ENCODE measurements around the gene CACNA1A.

CACNA1A gene

DNA sequence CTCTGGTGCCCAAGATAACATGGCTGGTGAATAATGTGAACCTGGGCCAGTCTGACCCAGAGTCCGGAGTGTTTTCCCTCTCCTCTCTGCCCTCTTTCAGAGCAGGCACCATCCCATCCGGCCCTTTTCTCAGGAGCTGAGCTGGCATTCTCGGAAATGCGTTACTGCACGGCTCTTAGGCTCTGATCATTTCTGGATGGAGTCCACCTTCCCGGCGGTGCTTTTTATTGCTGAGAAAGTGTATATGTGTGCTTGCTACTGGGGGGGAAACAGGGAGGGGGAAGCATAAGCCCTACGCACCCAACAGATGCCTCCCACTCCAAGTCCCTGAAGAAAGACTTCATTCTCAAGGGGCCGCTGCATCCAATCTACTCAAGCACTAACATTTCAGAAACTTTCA is 6.6 kb downstream of the CACNA1A start:
- H3K4me3 ChIP-seq: no peak overlapping the region

DNA sequence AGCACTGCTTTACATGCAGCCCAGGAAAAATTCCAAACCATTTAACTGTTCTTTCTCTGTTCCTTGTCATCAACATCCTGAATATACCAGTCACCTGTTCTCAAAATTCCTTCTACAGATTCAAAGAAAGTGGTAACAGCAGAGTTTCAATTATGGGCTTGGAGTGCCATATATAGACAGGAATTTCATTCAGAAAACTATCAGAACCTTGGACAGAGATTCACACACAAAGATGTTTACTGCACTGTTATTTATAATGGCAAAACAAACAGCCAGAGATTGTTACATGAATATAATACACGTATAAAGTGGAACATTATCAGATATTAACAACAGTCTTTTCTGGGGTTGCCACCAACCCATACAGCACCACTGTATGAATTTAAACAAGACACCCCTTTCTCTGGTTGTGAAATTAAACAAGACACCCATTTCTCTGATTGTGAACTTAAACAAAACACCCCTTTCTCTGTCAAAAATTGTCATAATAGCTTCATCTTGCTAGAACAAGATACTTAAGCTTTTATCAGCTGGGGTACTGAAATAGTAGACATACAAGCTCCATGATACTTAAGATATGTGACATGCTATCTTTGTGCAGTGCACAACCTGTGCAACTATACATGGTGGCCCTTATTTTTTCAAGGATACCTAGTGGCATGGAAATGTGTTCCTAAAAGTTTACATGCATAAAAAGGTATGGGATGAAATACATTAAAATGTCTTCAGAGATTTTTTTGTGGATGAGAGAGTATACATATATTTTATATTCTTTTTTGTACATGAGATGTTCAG is 12.6 kb downstream of the CACNA1A start:
- Histone ChIP-seq H3K27ac (no peak overlapping the region), H3K4me3 (no peak overlapping the region)

More for the DNA sequence above, 6.6 kb downstream of the CACNA1A start:
- no peak overlapping the region for H3K27ac ChIP-seq

DNA sequence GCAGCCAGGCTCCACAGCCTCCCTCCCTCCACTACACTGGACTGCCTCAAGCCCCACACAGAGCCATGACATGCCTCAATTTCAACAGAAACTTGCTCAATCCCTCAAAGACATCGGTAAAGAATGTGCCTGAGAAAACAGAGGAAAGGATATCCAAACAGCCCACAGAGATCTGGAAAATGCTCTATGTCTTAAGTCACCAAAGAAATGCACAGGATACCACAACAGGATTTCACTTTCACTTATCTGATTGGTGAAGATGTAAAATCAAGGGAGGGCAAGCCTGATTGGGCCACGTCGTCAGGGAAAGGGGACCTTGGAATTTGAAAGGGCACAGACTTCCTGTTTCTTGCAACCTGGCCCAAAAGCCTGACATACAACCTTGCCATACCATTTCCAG is 14.2 kb downstream of the CACNA1A start:
- Histone ChIP-seq H3K4me3 (no peak overlapping the region), H3K27ac (no peak overlapping the region)

DNA sequence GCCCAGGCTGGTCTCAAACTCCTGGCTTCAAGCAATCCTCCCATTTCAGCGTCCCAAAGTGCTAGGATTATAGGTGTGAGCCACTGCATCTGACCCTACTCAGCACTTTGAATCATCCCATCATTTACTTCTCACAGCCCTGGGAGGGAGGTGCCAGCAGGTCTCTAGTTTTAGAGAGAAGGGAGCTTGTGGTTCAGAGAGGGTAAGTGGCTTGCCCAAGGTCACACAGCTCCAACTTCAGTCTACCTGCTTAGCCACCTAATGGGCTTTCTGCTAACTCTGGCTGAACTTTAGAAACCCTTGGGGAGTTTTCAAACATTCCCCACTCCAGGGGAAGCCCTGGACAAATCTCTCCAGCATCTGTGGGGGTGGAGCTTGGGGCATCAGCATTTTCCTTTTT is 18.3 kb downstream of the CACNA1A start:
- no peak overlapping the region for H3K27ac ChIP-seq

DNA sequence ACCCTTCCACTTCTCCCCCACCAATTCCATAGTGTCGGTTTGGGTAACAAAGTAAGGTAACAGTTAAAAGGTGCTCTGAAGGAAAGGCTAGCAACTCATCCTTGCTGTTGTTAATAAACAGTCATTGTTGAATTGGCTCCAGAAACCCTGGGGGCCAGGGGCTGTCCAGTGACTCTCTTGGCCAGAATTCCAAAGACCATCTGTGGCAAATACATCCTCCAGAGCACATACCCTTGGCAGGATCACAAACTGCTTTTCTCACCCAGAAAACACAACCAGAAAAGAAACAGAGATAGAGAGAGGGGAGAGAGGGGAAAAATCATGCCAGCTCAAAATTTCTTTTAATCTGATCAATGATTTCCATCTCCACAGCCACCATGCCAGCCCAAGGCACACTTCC is 22.1 kb downstream of the CACNA1A start:
- no peak overlapping the region for H3K27ac ChIP-seq
- H3K4me3 ChIP-seq: no peak overlapping the region

More for the DNA sequence above, 18.3 kb downstream of the CACNA1A start:
- no peak overlapping the region for H3K4me3 ChIP-seq

DNA sequence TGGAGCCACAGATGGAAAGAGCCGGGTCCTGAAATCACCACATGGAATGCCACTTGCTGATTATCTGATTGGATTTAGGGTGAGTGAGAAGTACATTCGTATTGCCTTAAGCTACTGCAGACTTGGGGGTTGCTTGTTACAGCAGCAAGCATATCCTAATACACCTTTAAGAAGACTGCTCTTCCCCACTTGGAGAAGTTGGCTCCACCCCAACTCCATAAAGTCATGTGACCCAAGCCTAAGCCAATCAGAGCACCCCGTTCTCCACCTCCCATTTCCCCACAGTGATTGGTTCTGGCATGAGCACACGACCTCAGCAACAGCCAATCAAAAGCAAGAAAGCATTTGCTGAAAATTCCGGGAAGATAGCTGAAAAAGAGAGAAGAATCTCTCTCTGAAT is 23.1 kb downstream of the CACNA1A start:
- Histone ChIP-seq H3K27ac (no peak overlapping the region), H3K4me3 (no peak overlapping the region)

DNA sequence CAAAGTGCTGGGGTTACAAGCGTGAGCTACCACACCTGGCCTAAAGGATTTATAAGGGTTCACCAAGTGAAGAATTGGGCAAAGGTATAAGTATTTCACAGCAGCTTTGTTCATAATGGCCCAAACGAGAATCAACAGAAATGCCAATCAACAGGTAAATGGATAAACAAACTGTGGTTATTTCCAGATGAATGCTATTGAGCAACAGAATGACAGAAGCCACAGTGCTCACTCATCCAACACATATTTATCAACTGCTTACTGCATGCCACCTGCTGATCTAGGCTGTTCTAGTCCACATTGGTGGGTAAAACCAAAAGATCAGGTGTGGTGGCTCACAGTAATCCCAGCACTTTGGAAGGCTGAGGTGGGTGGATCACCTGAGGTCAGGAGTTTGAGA is 27.7 kb downstream of the CACNA1A start:
- Histone ChIP-seq H3K4me3 (no peak overlapping the region), H3K27ac (no peak overlapping the region)

DNA sequence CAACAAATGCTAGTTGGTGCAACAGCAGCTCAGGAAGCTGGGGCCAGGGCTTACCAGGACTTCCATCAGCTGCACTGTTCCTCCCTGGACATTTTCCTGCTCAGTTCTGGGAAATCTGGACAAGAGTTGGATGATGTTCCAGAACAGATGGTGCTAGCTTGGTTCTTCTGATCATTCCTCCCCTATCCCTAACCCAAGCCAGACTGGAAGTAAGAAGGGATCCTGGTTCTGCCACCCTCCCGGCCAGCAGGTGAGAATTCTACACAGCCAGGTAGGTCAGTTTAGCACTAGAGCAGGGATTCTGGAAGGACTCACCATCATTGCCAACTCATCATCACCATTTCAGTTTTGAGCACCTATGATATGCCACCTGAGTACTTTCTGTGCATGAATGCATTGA is 30.2 kb downstream of the CACNA1A start:
- Histone ChIP-seq H3K27ac (no peak overlapping the region), H3K4me3 (no peak overlapping the region)

DNA sequence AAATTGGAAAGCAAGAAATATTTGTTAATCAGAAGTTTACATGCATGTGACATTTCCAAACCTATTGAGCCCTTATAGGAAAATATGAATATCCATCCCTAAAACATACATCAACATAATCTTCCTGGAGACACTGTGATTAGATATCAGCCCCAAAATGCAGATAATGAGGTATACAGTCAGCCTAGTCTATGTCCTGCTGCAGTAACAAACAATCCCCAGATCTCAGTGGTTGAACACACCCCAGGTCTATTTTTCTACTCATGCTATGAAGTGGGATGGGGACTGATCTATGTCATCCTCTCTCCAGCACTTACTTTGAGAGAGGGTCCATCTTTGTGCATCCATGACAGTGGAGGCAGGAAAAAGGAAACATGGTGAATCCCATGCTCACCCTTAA is 31.2 kb downstream of the CACNA1A start:
- Histone ChIP-seq H3K27ac (no peak overlapping the region), H3K4me3 (no peak overlapping the region)

DNA sequence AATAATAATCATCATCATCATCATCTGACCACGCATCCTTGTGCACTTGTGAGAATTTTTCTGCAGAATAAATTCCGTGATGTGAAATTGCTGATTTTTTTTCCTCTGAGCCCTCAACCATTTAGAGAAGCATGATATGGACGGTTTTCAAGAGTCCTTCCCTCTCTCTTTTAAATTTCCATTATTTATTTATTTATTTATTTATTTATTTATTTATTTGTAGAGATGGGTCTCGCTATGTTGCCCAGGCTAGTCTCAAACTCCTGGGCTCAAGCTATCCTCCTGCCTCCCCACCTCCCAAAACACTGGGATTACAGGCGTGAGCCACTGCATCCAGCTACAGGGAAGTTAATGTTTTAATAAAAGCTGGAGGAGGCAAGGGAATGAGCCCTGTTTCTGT is 39.6 kb downstream of the CACNA1A start:
- no peak overlapping the region for H3K4me3 ChIP-seq
- no peak overlapping the region for H3K27ac ChIP-seq

DNA sequence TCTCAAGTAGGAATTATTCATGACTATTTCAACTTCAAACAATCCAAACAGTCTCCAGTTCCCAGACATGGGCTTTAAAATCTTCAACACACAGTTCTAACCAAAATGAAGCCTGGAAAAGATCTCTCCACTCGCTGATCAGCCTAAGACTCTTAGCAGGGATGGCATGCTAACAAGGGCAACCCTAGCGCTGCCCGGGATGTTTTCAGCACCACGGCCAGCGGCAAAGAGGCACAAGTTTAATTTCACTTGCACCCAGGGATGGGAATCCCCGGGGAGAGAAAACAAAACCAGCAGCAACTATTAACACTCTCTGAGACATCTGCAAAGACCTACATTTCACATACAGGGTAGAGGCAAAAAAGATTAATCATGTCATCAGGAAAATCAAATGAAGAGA is 43.0 kb downstream of the CACNA1A start:
- no peak overlapping the region for H3K27ac ChIP-seq
- no peak overlapping the region for H3K4me3 ChIP-seq

DNA sequence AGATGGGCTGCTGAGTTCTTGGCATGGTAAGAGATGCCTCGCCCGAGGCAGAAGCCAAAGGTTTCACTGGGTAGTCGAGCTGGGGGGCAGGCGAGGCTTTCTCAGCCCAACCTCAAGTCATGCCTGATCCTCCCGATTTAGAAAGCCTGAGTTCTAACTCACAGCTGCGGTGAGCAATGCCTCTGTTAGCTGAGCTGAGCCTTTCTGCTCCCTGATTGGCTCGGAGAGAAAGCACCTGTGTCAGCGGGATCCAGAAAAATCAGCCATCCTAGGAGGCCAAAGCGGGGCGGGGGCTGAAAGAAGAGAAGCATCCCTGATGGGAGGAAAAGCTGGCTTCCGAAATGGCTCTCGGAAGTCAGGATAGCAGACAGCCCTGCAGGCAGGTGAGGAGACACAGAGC is 44.7 kb downstream of the CACNA1A start:
- H3K4me3 ChIP-seq: no peak overlapping the region

DNA sequence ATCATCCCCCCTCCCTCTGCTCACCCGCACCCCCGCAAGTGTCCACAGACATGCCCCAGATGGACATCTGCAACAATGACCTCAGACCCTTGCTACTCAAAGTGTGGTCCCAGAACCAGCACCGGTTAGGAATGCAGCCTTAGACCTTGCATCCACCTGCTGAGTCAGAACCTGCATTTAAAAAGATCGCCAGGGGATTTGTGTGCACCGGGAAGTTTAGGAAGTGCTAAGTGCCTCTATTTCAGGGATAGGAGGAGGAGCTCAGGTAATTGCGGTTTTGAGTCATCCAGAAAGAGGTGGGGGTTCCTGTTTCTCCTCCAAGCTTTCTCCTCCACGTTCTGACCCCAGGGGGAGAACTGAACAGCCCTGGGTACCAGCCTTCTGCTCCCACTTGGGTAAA is 46.2 kb downstream of the CACNA1A start:
- H3K27ac ChIP-seq: no peak overlapping the region

More for the DNA sequence above, 44.7 kb downstream of the CACNA1A start:
- no peak overlapping the region for H3K27ac ChIP-seq

DNA sequence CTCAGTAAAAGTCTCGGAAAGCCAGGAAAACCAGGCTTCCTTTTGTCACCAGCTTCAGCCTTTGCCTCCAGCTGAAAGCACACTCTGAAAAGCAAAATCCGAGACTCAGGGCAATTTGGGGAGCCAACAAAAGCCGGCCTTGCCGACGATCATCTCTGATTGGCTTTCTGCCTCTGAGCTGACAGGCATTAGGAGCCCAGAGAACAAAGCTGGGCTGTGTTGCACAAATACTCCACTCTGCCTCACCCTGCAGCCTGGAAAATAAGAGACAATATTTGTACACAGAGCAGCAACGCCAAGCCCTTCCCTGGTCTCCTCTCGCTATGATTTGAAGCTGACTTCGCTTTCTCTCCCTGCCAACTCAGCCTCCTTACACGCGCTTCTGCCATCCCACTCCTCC is 46.9 kb downstream of the CACNA1A start:
- Histone ChIP-seq H3K27ac (no peak overlapping the region), H3K4me3 (no peak overlapping the region)

More for the DNA sequence above, 46.2 kb downstream of the CACNA1A start:
- H3K4me3 ChIP-seq: no peak overlapping the region

DNA sequence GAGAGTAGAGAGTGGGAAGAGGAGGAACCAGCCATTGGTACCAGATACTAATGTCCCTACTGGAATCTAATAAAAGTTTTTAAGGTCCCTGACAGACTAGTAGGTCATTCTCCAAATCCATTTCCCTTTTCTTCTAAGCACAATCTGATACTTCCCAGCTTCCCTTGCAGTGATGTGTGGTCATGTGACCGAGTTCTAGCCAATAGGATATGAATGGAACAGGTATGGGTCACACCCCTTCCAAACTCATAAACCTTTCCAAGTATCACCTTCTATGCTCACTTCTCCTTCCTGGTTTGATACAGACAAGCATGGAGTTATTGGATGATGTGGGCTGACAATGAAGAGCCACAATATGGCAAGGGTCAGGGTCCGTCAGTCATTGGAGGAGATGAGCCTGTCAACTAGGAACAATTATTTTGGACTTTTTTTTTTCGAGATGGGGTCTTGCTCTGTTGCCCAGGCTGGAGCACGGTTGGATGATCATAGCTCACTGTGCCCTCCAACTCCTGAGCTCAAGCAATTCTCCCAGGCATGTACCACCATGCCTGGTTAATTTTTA is 54.8 kb downstream of the CACNA1A start:
- Histone ChIP-seq H3K27ac (no peak overlapping the region), H3K4me3 (no peak overlapping the region)

DNA sequence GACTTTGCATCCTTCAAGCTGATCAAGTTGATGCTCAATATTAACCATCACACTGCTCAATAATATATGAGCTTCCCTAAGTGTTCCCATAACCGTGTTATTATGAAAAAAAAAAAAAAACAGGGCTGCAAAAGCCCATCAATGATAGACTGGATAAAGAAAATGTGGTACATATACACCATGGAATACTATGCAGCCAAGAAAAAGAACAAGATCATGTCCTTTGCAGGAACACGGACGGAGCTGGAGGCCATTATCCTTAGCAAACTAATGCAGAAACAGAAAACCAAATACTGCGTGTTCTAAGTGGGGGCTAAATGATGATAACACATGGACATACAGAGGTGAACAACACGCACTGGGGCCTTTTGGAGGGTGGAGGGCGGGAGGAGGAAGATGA is 58.3 kb downstream of the CACNA1A start:
- H3K4me3 ChIP-seq: no peak overlapping the region
- H3K27ac ChIP-seq: no peak overlapping the region

DNA sequence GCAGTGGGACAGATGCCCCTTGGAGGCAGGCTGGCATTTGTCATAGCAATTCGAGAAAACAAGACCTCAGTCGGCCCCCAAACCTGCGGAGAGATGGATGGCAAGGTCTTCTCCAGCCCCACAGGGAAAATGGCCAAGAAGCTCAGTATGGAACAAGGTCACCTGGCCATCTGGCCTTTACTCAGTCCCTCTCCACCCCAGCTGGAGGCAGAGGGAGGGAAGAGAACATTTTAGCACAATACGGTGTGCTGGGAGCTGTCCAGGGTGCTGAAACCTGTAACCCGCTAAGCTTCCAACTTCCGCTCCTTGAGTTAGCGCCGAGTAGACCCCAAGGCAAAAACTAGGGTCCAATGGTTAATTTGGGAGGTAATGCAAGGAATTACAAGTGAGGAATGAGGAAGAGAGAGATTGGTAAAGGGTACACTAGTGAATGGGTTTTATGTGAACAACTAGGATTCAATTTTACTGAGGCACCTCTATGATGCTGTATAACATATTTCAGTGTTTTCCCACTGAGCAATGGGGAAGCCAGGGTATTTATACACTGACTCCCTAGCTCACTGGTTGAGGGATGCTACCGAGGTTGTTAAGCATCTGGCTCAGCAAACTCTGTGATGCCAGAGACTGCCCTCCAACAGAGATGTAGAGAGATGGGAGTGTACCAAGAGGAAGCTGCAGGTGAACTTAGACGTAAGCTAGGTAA is 64.3 kb downstream of the CACNA1A start:
- Histone ChIP-seq H3K4me3 (no peak overlapping the region), H3K27ac (no peak overlapping the region)

DNA sequence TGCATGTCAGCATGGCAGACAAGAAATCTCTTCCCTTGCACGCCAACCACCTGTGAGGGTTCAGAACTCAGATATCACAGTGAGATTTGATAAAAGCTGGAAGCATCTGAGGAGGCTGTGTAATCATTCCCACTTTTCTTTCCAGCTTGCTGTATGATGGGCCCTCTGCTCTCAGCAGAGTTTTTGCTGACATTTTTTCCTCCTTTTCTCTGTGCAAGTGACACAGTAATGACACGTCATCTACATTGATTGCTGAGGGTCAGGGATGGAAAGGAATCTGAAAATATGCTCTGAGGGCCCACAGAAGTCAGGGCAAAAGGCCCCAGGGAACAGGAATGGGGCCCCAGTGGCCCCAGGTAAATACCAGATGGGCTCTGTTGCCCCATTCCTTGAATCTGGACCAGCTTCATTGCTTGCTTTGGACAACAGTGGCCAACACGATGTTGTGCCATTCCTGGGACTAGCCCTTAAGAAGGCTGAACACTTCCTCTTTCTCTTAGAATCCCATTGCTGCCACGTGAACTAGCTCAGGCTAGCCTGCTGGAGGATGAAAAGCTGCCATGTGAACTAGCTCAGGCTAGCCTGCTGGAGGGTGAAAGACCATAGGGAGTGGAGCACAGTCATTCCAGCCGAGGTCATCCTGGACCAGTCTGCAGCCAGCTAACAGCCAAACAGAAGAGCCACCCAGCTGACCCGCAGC is 68.2 kb downstream of the CACNA1A start:
- Histone ChIP-seq H3K4me3 (no peak overlapping the region), H3K27ac (no peak overlapping the region)

DNA sequence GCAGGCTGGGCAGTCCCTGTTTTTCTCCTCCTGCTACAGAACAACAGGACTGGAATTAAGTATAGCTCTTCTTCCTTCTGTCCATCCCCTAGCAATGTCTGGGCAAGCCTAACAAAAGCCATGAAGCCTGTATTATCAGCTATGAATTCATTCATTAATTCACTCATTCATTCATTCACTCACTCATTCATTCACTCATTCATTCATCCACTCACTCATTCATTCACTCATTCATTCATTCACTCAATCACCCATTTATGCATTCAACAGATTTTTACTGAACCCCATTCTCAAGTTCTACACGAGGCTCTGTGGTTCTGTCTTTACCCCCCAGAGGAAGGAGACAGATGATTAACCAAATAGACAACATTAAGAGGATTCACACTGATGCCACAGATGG is 69.9 kb downstream of the CACNA1A start:
- no peak overlapping the region for H3K27ac ChIP-seq

DNA sequence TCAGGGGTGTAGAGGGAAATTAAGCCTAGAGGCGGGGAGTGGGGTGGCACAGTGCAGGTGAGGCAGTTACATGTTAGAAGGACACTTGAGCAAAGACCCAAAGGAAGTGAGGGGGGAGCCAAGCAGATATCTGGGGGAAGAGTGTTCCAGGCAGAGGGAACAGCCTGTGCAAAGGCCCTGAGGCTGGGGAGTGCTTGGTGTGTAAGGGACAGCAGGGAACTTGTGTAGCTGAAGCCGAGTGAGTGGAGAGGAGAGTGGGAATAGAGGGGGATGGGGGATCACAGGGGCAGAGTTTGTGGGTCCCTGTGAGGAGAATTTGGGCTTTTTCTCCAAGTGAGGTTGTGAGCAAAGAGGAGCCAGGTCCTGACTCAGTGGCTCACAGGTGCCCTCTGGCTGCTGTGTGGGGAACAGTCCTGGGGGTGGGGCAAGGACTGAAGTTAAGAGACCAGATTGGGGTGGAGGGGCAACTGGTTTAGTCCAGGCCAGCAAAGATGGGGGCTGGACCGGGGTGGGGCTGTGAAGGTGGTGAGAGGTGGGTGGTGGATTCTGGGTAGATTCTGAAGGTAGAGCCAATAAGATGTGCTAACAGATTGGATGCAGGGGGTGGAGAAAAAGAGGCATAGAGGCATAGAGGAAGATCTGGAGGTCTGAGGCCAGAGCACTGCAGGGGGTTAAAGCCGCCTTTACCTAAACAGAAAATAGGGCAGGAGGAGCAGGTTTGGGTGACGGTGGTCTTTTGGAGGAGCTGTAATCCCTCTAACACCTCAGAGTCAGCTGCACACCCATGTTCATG is 75.3 kb downstream of the CACNA1A start:
- no peak overlapping the region for H3K4me3 ChIP-seq
- H3K27ac ChIP-seq: no peak overlapping the region

More for the DNA sequence above, 69.9 kb downstream of the CACNA1A start:
- H3K4me3 ChIP-seq: no peak overlapping the region

All from skin epidermis (tissue), 12 donors.